Right hindlimb (tissue), 1 donor: ENCODE measurements around the gene DOK5.

Experiments
- DNase-seq: peaks from one replicate; pipeline ENCODE4 v3.0.0-alpha.2; 2018

Gene DOK5

DNA sequence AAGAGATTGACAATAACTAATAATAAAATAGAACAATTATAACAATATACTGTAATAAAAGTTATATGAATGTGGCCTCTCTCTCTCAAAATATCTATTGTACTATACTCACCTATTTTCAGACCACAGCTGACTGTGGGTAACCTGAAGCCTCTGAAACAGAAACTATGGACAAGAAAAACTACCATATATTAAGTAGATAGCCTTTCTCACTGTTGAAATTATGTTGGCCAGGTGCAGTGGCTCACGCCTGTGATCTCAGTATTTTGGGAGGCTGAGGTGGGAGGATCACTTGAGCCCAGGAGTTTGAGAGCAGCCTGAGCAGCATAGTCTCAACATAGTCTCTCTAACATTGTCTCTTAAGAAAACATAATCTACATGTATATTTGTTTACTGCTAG is 89.9 kb downstream of the DOK5 start:
- no peak for DNase-seq

GRCh38 chr20:54566031-54566688 is 90.8 kb downstream of the DOK5 start:
- no peak for DNase-seq

DNA sequence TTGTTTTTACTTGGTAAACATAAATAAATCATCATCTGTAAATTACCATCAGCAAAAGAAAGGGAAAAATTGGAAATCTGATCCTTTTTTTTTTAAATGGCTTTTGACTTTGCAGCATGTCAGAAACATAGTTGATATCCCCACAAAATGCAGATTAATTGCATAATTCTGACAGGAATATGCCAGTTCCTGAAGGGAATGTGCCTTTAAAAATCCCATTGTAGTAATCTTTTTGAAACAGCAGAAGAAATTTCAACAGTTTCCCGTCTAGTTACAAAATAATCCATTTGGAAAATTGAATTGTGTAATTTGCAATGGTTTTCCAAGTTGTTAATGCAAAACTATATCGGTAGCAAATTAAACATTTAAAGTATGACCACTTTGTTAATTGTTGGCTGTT is 95.2 kb downstream of the DOK5 start:
- no peak for DNase-seq

DNA sequence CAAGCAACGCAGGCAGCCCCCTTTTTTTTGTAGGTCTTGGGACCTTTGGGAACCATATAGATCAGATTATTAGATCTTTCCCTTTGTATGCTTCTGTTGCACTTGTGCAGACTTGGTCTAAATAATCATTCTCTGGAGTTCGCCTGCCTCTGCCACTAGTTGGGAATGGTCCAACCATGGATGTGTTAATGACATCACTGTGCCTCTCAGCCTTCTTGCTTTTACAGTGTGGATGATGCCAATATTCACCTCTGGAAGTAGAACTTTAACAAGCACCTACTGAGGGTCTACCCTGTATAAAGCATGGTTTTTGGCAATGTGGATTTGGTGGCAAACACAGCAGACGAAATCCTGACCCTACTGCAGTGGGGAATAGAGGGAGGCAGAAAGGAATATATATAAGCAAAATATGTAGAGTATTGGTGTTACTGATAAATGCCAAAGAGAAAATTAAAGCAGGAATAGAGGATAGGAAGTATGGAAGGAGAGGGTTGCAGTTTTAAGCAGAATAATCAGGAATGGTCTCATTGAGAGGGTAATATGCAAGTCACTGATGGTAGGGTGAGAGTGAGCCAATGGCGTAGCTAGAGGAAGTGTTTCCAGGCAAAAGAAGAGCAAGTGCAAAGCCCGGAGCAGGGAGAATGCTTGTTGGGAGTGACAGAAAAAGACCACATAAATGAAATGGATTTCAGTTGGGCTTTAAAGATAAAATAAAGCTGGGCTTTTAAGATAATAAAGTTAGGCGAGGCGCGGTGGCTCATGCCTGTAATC is 97.5 kb downstream of the DOK5 start:
- no peak for DNase-seq

DNA sequence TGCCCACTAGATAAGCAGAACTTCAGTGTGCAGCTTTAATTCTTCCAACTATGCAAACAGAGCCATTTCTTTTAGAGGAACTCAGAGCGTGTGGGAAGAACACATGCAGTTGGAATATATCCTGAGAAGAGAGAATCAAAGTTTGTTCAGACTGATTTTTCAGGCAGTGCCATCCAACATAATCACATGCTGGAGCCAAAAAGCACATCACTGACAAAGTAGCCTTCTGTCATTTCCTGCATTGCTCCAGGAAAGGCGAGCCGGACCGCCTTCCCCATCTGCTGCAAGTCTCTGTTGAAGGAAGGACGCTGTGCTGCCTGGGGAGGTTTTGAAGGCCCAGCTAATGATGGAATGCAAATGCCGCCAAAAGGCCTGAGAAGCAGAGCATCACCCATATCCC is 98.4 kb downstream of the DOK5 start:
- no peak for DNase-seq

GRCh38 chr20:54576518-54576917 is 101.1 kb downstream of the DOK5 start:
- no peak for DNase-seq

DNA sequence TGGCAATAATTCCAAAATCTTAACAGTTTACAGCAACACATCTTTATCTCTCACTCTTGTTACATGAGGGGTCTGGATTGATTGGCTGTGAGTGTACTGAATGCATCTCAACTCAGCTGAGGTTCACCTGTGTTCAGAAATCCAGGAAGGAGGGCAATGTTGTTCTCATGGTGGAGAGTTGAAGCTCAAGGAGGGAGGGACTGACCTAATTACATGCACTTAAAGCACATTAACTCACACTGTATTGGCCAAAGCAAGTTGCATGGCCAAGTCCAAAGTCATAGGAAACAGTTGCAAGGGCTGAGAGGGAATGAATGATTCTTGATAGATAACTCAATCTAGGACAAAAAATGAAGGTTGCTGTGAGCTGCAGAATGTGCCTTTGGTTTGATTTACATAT is 102.2 kb downstream of the DOK5 start:
- no peak for DNase-seq

DNA sequence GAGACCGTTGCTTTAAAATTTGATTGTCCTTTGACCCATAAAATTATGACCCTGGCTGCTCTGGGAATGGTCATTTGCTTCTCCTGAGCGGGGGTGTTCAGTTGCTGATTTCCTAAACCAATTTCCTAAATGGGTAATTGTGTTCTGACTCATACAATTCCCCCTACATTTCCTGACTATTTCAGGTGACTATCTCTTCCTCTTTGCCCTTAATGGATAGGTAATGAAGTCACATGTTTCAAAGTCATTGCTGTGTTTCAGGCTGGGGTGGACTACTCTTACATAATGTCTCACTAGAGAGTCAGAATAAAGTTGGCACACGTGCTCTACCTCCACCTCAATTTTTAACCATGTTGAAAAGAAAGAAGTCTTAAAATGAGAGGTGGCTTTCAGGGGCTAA is 109.8 kb downstream of the DOK5 start:
- no peak for DNase-seq

- no peak for DNase-seq
Observed at GRCh38 chr20:54587408-54587807, 112.0 kb downstream of the DOK5 start.

- no peak for DNase-seq
Observed at GRCh38 chr20:54589402-54590030, 114.1 kb downstream of the DOK5 start.

DNA sequence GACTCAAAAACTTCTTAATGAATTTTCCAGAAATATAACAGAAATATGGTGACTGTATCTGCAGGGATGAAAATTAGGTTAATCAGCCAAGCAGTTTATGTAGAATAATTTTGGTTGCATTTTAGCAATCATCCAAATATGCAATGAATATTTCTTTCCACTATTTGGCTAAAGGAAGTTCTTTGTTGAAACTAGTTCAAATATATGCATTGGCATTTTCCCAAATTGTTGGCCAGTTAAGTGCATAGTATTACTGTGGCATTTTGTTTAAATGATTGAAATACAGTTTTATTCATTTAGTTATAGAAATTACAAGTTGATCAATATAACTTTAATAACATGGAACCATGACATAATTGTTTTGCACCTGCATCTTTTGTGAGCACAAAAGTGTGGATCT is 115.5 kb downstream of the DOK5 start:
- DNase-seq = no peak

- DNase-seq = no peak
Observed at GRCh38 chr20:54596651-54597050, 121.3 kb downstream of the DOK5 start.

GRCh38 chr20:54598352-54598751 is 123.0 kb downstream of the DOK5 start:
- DNase-seq = no peak

DNA sequence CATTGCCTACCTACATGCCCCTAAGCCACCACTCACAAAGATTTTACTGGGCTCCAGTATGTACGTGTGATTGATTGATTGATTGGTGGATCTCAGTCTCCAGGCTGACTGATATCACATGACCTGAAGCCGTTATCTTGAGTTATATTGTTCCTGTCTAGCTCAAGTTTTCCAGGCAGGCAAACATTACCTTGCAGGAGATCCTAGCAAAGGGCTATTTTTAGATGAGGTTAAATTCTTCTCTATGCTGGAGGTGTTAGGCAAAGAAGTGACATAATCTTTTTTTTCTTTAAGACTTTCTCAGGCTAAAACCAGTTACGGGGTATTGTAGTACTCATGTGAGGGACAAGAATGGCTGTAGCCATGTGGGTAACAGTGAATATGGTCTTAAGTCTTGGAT is 125.2 kb downstream of the DOK5 start:
- no peak for DNase-seq

DNA sequence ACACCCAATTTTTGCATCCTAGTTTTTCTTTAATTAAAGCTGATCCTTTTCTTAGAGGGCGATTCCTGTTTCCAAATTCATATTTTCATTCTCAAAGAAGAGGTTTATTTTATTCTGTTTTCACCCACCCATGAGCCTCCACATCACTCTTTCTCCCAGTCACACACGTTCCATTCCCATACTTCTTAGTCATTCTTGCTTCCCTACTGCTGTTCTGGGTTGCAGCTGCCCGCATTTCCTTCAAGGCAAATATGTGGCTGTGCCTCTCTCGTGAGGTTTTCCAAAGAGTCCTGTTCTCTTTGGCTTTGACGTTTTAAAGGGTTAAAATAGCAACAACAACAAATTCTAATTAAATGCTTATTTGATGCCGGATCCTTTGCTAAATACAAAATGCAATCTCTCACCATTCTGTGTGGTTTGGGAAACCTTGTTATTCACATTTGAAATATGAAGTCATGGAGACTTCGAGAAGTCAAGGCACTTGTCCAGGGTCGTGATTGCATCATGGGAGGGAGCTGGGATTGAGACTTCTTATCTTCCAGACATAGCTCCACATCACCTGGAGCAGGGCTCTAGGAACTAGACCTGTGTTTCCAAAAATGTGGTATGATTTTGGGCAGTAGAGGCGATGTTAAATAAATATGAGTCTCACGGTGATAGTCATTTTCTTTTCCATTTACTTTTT is 126.6 kb downstream of the DOK5 start:
- no peak for DNase-seq

- no peak for DNase-seq
Observed at GRCh38 chr20:54605319-54605718, 129.9 kb downstream of the DOK5 start.

GRCh38 chr20:54606380-54606779 is 131.0 kb downstream of the DOK5 start:
- DNase-seq = no peak

GRCh38 chr20:54608039-54608745 is 132.8 kb downstream of the DOK5 start:
- DNase-seq = no peak

DNA sequence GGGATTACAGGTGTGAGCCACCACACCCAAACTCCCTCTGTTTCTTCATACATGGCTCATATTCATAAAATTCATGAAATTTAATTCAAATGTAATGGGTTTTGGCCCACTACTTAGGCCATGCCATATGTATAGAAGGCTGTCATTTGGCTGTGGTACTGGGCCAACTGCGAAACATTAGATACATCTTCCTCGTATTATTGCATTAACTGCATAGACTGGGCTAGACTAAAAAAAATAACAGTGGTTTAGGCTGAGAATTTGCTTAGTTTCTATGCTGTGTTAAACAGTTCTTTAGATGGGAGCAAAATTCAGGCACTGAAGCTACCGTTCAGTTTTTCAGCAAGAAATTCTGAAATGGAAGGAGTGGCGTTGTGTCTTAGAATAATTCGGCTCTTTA is 133.6 kb downstream of the DOK5 start:
- DNase-seq = no peak

GRCh38 chr20:54611708-54612412 is 136.5 kb downstream of the DOK5 start:
- peak; percentile 47 for DNase-seq

GRCh38 chr20:54618412-54618811 is 143.0 kb downstream of the DOK5 start:
- no peak for DNase-seq

- peak; percentile 31 for DNase-seq
Observed at GRCh38 chr20:54619181-54619580, 143.8 kb downstream of the DOK5 start.
